Aortic smooth muscle cell (primary cell): ENCODE measurements around the gene EIF5A2. TPM values are rescaled to one million over a fixed set of nuclear protein-coding genes. Genes with fewer than 3 reads are reported as not detected.

Experiments used
- total RNA-seq: library from RNA; depleted of rRNA; stranded (reverse); fragments of >200 nt; gene quantifications from 2 replicates; pipeline ENCODE4 v1.2.3, GENCODE V29; 2014

EIF5A2 gene
- total RNA-seq, result 10.2 and 11.4 TPM in 2 replicates

GRCh38 chr3:170908235-170909116, at the start of gene EIF5A2:
Gene EIF5A2 (minus strand): TSS chr3:170908637. CDS start chr3:170907806, 831 bp downstream.

GRCh38 chr3:170869645-170870593, 38.5 kb downstream of the EIF5A2 start, which contains the start of gene RPL22L1:
Gene RPL22L1 (minus strand): TSS chr3:170870195. CDS start chr3:170870167, 28 bp downstream.

Other genes with a start within 250 kb of the EIF5A2 start
- gene RPL22L1, start 38.4 kb downstream of the EIF5A2 start, total RNA-seq, result 26.7 and 44.9 TPM in 2 replicates
- not detected in 2 replicates for gene SLC2A2, start 118.1 kb upstream of the EIF5A2 start, total RNA-seq